Measurements from ENCODE around the gene FANCI. TPM values are rescaled to one million over a fixed set of nuclear protein-coding genes. Genes with fewer than 3 reads are reported as not detected.

FANCI gene
- total and polyA plus RNA-seq, 2 of the 13 experiments (the other 11 are each of a cell fraction or from before 2014, with no cell fraction given) = 15.7 to 68.8 TPM

DNA sequence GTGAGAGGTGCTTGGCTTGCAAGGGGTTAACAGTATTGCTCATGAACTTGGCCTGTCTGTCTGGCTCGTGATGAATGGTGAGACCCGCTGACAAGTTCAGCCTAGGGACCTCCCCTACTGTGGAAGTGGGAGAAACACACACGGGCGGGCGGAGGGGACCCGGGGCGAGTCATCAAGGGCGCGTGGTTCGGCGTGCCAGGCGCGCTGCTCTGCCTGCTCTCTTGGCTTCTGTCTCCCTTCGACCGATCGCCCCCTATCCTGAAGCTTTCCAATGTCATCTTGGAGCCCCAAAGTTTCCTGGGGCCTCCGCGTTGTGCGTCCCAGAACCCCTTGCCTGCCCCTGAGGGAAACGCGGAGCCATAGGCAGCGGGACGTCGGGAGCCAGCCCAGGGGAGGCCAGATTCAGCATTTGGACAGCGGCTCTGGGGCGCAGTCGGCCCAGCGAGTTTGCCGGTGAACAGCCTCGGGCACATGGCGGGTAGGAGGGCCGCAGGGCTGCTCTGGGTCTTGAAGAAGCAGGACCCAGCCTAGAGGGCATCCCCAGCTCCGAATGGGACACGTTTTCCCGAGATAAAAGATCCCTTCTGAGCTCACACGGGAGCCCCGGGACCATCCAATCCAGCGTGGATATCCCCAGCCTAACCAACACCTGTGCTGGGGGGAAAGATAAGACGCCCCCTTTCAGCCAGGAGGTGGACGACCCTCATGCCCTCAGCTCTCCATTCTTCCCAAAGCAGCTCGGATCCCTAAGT is 117.8 kb downstream of the FANCI start (continued):
- TF ChIP-seq, protein P1, sequence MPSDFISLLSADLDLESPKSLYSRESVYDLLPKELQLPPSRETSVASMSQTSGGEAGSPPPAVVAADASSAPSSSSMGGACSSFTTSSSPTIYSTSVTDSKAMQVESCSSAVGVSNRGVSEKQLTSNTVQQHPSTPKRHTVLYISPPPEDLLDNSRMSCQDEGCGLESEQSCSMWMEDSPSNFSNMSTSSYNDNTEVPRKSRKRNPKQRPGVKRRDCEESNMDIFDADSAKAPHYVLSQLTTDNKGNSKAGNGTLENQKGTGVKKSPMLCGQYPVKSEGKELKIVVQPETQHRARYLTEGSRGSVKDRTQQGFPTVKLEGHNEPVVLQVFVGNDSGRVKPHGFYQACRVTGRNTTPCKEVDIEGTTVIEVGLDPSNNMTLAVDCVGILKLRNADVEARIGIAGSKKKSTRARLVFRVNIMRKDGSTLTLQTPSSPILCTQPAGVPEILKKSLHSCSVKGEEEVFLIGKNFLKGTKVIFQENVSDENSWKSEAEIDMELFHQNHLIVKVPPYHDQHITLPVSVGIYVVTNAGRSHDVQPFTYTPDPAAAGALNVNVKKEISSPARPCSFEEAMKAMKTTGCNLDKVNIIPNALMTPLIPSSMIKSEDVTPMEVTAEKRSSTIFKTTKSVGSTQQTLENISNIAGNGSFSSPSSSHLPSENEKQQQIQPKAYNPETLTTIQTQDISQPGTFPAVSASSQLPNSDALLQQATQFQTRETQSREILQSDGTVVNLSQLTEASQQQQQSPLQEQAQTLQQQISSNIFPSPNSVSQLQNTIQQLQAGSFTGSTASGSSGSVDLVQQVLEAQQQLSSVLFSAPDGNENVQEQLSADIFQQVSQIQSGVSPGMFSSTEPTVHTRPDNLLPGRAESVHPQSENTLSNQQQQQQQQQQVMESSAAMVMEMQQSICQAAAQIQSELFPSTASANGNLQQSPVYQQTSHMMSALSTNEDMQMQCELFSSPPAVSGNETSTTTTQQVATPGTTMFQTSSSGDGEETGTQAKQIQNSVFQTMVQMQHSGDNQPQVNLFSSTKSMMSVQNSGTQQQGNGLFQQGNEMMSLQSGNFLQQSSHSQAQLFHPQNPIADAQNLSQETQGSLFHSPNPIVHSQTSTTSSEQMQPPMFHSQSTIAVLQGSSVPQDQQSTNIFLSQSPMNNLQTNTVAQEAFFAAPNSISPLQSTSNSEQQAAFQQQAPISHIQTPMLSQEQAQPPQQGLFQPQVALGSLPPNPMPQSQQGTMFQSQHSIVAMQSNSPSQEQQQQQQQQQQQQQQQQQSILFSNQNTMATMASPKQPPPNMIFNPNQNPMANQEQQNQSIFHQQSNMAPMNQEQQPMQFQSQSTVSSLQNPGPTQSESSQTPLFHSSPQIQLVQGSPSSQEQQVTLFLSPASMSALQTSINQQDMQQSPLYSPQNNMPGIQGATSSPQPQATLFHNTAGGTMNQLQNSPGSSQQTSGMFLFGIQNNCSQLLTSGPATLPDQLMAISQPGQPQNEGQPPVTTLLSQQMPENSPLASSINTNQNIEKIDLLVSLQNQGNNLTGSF (CRISPR knock-in tag; IDR thresholded peaks at IDR 0.05) = peak; percentile 95
- TF ChIP-seq, protein P2, sequence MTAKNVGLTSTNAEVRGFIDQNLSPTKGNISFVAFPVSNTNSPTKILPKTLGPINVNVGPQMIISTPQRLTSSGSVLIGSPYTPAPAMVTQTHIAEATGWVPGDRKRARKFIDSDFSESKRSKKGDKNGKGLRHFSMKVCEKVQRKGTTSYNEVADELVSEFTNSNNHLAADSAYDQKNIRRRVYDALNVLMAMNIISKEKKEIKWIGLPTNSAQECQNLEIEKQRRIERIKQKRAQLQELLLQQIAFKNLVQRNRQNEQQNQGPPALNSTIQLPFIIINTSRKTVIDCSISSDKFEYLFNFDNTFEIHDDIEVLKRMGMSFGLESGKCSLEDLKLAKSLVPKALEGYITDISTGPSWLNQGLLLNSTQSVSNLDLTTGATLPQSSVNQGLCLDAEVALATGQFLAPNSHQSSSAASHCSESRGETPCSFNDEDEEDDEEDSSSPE (CRISPR knock-in tag; IDR thresholded peaks at IDR 0.05) = peak; percentile 30; the same call in 1 of the 2 replicates
- TF ChIP-seq CCAR2 (optimal IDR thresholded peaks at IDR 0.05; ENCODE audit: low read depth, low read length) (no peak), RBAK (CRISPR knock-in tag; IDR thresholded peaks at IDR 0.05) (no peak), ZNF788 (CRISPR knock-in tag; IDR thresholded peaks at IDR 0.05; ENCODE audit: borderline replicate concordance) (no peak), CBFB (CRISPR knock-in tag; IDR thresholded peaks at IDR 0.05) (no peak), ZNF136 (CRISPR knock-in tag; IDR thresholded peaks at IDR 0.05; ENCODE audit: low read depth) (no peak), RFXAP (CRISPR knock-in tag; IDR thresholded peaks at IDR 0.05; ENCODE audit: borderline replicate concordance) (peak; percentile 52; the same call in 1 of the 2 replicates), ZNF777 (CRISPR knock-in tag; IDR thresholded peaks at IDR 0.05) (0 out of 2 replicates have a peak, but pooled peaks have one; percentile 33), SP140L (CRISPR knock-in tag; IDR thresholded peaks at IDR 0.05; ENCODE audit: borderline replicate concordance) (peak; percentile 88; the same call in 1 of the 2 replicates), REXO4 (CRISPR knock-in tag; IDR thresholded peaks at IDR 0.05; ENCODE audit: borderline replicate concordance) (0 out of 2 replicates have a peak, but pooled peaks have one; percentile 25)
- TF ChIP-seq, protein P3, sequence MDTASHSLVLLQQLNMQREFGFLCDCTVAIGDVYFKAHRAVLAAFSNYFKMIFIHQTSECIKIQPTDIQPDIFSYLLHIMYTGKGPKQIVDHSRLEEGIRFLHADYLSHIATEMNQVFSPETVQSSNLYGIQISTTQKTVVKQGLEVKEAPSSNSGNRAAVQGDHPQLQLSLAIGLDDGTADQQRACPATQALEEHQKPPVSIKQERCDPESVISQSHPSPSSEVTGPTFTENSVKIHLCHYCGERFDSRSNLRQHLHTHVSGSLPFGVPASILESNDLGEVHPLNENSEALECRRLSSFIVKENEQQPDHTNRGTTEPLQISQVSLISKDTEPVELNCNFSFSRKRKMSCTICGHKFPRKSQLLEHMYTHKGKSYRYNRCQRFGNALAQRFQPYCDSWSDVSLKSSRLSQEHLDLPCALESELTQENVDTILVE (CRISPR knock-in tag; IDR thresholded peaks at IDR 0.05) = peak; percentile 68; the same call in 1 of the 2 replicates
- TF ChIP-seq, protein P4, sequence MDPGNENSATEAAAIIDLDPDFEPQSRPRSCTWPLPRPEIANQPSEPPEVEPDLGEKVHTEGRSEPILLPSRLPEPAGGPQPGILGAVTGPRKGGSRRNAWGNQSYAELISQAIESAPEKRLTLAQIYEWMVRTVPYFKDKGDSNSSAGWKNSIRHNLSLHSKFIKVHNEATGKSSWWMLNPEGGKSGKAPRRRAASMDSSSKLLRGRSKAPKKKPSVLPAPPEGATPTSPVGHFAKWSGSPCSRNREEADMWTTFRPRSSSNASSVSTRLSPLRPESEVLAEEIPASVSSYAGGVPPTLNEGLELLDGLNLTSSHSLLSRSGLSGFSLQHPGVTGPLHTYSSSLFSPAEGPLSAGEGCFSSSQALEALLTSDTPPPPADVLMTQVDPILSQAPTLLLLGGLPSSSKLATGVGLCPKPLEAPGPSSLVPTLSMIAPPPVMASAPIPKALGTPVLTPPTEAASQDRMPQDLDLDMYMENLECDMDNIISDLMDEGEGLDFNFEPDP (CRISPR knock-in tag; conservative IDR thresholded peaks at IDR 0.05) = 0 out of 2 replicates have a peak, but pooled peaks have one; percentile 64
- TF ChIP-seq, protein P5, sequence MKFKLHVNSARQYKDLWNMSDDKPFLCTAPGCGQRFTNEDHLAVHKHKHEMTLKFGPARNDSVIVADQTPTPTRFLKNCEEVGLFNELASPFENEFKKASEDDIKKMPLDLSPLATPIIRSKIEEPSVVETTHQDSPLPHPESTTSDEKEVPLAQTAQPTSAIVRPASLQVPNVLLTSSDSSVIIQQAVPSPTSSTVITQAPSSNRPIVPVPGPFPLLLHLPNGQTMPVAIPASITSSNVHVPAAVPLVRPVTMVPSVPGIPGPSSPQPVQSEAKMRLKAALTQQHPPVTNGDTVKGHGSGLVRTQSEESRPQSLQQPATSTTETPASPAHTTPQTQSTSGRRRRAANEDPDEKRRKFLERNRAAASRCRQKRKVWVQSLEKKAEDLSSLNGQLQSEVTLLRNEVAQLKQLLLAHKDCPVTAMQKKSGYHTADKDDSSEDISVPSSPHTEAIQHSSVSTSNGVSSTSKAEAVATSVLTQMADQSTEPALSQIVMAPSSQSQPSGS (CRISPR knock-in tag; IDR thresholded peaks at IDR 0.05) = peak; percentile 70; the same call in 1 of the 2 replicates
- TF ChIP-seq, protein P6, sequence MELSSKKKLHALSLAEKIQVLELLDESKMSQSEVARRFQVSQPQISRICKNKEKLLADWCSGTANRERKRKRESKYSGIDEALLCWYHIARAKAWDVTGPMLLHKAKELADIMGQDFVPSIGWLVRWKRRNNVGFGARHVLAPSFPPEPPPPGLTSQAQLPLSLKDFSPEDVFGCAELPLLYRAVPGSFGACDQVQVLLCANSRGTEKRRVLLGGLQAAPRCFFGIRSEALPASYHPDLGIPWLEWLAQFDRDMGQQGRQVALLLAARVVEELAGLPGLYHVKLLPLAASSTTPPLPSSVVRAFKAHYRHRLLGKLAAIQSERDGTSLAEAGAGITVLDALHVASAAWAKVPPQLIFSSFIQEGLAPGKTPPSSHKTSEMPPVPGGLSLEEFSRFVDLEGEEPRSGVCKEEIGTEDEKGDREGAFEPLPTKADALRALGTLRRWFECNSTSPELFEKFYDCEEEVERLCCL (CRISPR knock-in tag; IDR thresholded peaks at IDR 0.05; ENCODE audit: borderline replicate concordance) = peak; percentile 61; the same call in 1 of the 2 replicates

Data from HepG2 (cell line).